HG03571 (cell line): ENCODE results near the gene PHGDH.
"Not testable (repeated sequence)": the region's sequence is repeated elsewhere in the genome, so short reads cannot be mapped to it uniquely, and the experiment has no call there.

Source experiments
- ATAC-seq: cut with Tn5 transposase; IDR thresholded peaks from one replicate; pipeline ENCODE4 v1.9.1; 2021; ENCODE audit not compliant: unreplicated experiment

Gene PHGDH

GRCh38 chr1:119786046-119786445 lies 74.3 kb downstream of the PHGDH start:
- ATAC-seq, result not testable (repeated sequence)

GRCh38 chr1:119786473-119787050 lies 74.8 kb downstream of the PHGDH start:
- not testable (repeated sequence) for ATAC-seq

- no peak for ATAC-seq
These were observed 76.0 kb downstream of the PHGDH start for GRCh38 chr1:119787776-119788175.

GRCh38 chr1:119790451-119791198 lies 78.9 kb downstream of the PHGDH start:
- ATAC-seq, result no peak

- ATAC-seq, result no peak
These were observed 79.6 kb downstream of the PHGDH start for GRCh38 chr1:119791377-119791776.
